Adrenal gland (tissue), 5 donors: ENCODE results near the gene PIAS1.

Experiments used
- CTCF ChIP-seq, 6 experiments: fragments of 450-650 bp in 4 of 6; fragments of 200-600 bp in 2 of 6; sonication (generic) in 1 of 6; IDR thresholded peaks; 1 replicate in 5 of 6; 2 replicates in 1 of 6; pipeline versions ENCODE4 v1.5.1 to v1.8.0; 2016 to 2021; ENCODE audit warnings: antibody characterized with exemption in 6 of 6, mild to moderate bottlenecking in 2 of 6, moderate library complexity in 1 of 6
- POLR2A ChIP-seq, 2 donors: fragments of 450-650 bp; IDR thresholded peaks; one replicate each; pipeline ENCODE4 v1.6.1; 2017; ENCODE audit warnings: antibody characterized with exemption in 2 of 2, mild to moderate bottlenecking in 2 of 2, moderate library complexity in 1 of 2
- donor health status: DM: no; HTN: no; CAD: no.

GRCh38 chr15:68166847-68167246 is 112.7 kb downstream of the PIAS1 start:
- TF ChIP-seq CTCF (IDR thresholded peaks at IDR 0.05) (no peak), POLR2A (IDR thresholded peaks at IDR 0.05) (no peak)
